Upper lobe of right lung (tissue), 1 donor: ENCODE data around the gene RPS29. TPM values are rescaled to one million over a fixed set of nuclear protein-coding genes. Genes with fewer than 3 reads are reported as not detected.

Source experiments
- ATAC-seq: fragments of 200-7000 bp; cut with Tn5 transposase; one replicate; pipeline ENCODE4 v1.9.1; 2020; ENCODE audit warnings: mild to moderate bottlenecking, moderate library complexity
- DNase-seq: peaks from one replicate; pipeline ENCODE4 v3.0.0-alpha.2; 2020
- H3K27ac ChIP-seq: fragments of 200-600 bp; one replicate; pipeline ENCODE4 v1.8.0; 2022
- H3K27me3 ChIP-seq: fragments of 200-600 bp; one replicate; pipeline ENCODE4 v1.8.0; 2022; ENCODE audit warnings: mild to moderate bottlenecking
- H3K36me3 ChIP-seq: fragments of 200-600 bp; one replicate; pipeline ENCODE4 v1.8.0; 2022
- H3K4me1 ChIP-seq: fragments of 200-600 bp; one replicate; pipeline ENCODE4 v1.8.0; 2022
- H3K4me3 ChIP-seq: fragments of 200-600 bp; one replicate; pipeline ENCODE4 v1.8.0; 2022; ENCODE audit warnings: mild to moderate bottlenecking
- H3K9me3 ChIP-seq: fragments of 200-600 bp; one replicate; pipeline ENCODE4 v1.8.0; 2022
- CTCF ChIP-seq: fragments of 200-600 bp; IDR thresholded peaks from one replicate; pipeline ENCODE4 v1.8.0; 2022; ENCODE audit warnings: antibody characterized with exemption
- intact Hi-C: fragments of 100-400 bp; cut with DNase I; formaldehyde crosslinking; loops from one replicate; pipeline ENCODE4 v1.11.0; 2022
- total RNA-seq: library from RNA; stranded (reverse); fragmentation: NEBNext Ultra II Directional; extraction: Animal tissue kit (Norgen Biotek cat#: 25700); gene quantifications from one replicate; pipeline ENCODE4 v1.2.1, GENCODE V29; 2021
- donor health status: DM: no; HTN: yes; CAD: no; lungs with severe emphysema.

Gene RPS29
- total RNA-seq, 1 donor from 2014 or later, result 1,185 TPM

- no peak for ATAC-seq
- no peak for TF ChIP-seq CTCF
- Histone ChIP-seq H3K36me3 (peaks cover 9% of the 10 kb centered on the region), H3K4me1 (no peaks in the 10 kb centered on the region), H3K27me3 (no peaks in the 10 kb centered on the region), H3K27ac (no peak overlapping the region), H3K4me3 (no peak overlapping the region), H3K9me3 (no peaks in the 10 kb centered on the region)
- intact Hi-C loops, result no loop called here
- DNase-seq, result no peak
These were observed 21.4 kb upstream of the RPS29 start for GRCh38 chr14:49607583-49607982.

- intact Hi-C loops, result no loop called here
- peak; percentile 94 for ATAC-seq
- Histone ChIP-seq H3K27me3 (no peaks in the 10 kb centered on the region), H3K4me1 (peaks cover 26% of the 10 kb centered on the region), H3K9me3 (no peaks in the 10 kb centered on the region), H3K36me3 (no peaks in the 10 kb centered on the region), H3K27ac (peak within 1 kb of the TSS; percentile 98), H3K4me3 (peak within 1 kb of the TSS; percentile 90)
- no peak for TF ChIP-seq CTCF
- DNase-seq, result peak; percentile 94
These were observed 12.5 kb upstream of the RPS29 start, which contains the start of gene LRR1 for GRCh38 chr14:49598485-49599300. LRR1 (plus strand) TSS chr14:49598940; CDS start chr14:49599021, 81 bp downstream.

GRCh38 chr14:49598189-49598484 is 12.0 kb upstream of the RPS29 start:
- Histone ChIP-seq H3K4me1 (peaks cover 26% of the 10 kb centered on the region), H3K27ac (peak overlapping the region; percentile 98), H3K9me3 (no peaks in the 10 kb centered on the region), H3K4me3 (peak overlapping the region; percentile 90), H3K36me3 (no peaks in the 10 kb centered on the region), H3K27me3 (no peaks in the 10 kb centered on the region)
- TF ChIP-seq CTCF, result no peak
- intact Hi-C loops, result no loop called here
- DNase-seq (no peak), ATAC-seq (peak; percentile 27)

- intact Hi-C loops, result no loop called here
- Histone ChIP-seq H3K9me3 (no peaks in the 10 kb centered on the region), H3K27ac (peak overlapping the region; percentile 39), H3K27me3 (no peaks in the 10 kb centered on the region), H3K4me3 (no peak overlapping the region), H3K4me1 (peaks cover 19% of the 10 kb centered on the region), H3K36me3 (no peaks in the 10 kb centered on the region)
- no peak for DNase-seq
- TF ChIP-seq CTCF, result no peak
- peak; percentile 26 for ATAC-seq
These were observed 8.3 kb upstream of the RPS29 start for GRCh38 chr14:49594347-49595091.

GRCh38 chr14:49593016-49593415 is 6.8 kb upstream of the RPS29 start:
- intact Hi-C loops, result no loop called here
- H3K27me3 ChIP-seq, result no peaks in the 10 kb centered on the region
- no peaks in the 10 kb centered on the region for H3K36me3 ChIP-seq
- no peak overlapping the region for H3K4me3 ChIP-seq
- H3K4me1 ChIP-seq, result peaks cover 19% of the 10 kb centered on the region
- no peak for TF ChIP-seq CTCF
- no peaks in the 10 kb centered on the region for H3K9me3 ChIP-seq
- no peak overlapping the region for H3K27ac ChIP-seq
- no peak for ATAC-seq
- DNase-seq, result no peak
